IMR-90 (cell line): Measurements from ENCODE around the gene PHACTR2. TPM values are rescaled to one million over a fixed set of nuclear protein-coding genes. Genes with fewer than 3 reads are reported as not detected.

Experiments used
- ATAC-seq: fragments of 200-7000 bp; cut with Tn5 transposase; 2 replicates; pipeline ENCODE4 v1.9.1; 2020; ENCODE audit warnings: low read depth, mild to moderate bottlenecking, moderate library complexity
- BruUV-seq: library from RNA; stranded (reverse); fragments of 400-500 nt; replicated peaks from 2 replicates; lab custom pipeline; 2021; lab: Mats Ljungman, UMichigan
- CTCF ChIA-PET: fragments of 300-600 bp; formaldehyde crosslinking; extraction: SDS; loops from one replicate; lab custom pipeline; 2021; ENCODE audit warnings: antibody characterized with exemption; lab: Yijun Ruan, JAX
- POLR2A ChIA-PET: fragments of 300-600 bp; sonication (Branson Sonifier 250); formaldehyde crosslinking; loops from one replicate; lab custom pipeline; 2022; ENCODE audit warnings: antibody characterized with exemption; ENCODE audit not compliant: unreplicated experiment; lab: Charles Lee
- DNase-seq: peaks from one replicate; pipeline ENCODE4 v3.0.0; 2013
- H2AFZ ChIP-seq: replicated peaks from 2 replicates; pipeline ENCODE3; 2013; ENCODE audit warnings: low read length, mild to moderate bottlenecking; ENCODE audit not compliant: poor library complexity
- H2AK5ac ChIP-seq: 2 replicates; pipeline ENCODE4 v1.6.1; 2013; ENCODE audit warnings: low read depth, low read length, inconsistent platforms
- H2AK9ac ChIP-seq: replicated peaks from 2 replicates; pipeline ENCODE3; 2013; ENCODE audit warnings: mild to moderate bottlenecking, low read depth, low read length, moderate library complexity; ENCODE audit not compliant: poor library complexity
- H2BK120ac ChIP-seq: 2 replicates; pipeline ENCODE4 v1.6.1; 2013; ENCODE audit warnings: low read depth, low read length, inconsistent platforms
- H2BK15ac ChIP-seq: 3 replicates; pipeline ENCODE4 v1.6.1; 2013; ENCODE audit warnings: low read depth, low read length, inconsistent platforms
- H2BK20ac ChIP-seq: 2 replicates; pipeline ENCODE4 v1.6.1; 2013; ENCODE audit warnings: low read depth, mild to moderate bottlenecking, inconsistent platforms, low read length, moderate library complexity
- H2BK5ac ChIP-seq: 2 replicates; pipeline ENCODE4 v1.6.1; 2013; ENCODE audit warnings: mild to moderate bottlenecking, low read depth, low read length, inconsistent platforms; ENCODE audit not compliant: poor library complexity, severe bottlenecking
- H3K14ac ChIP-seq: replicated peaks from 2 replicates; pipeline ENCODE4 v1.6.1; 2013; ENCODE audit warnings: low read depth, low read length, inconsistent platforms
- H3K18ac ChIP-seq: 2 replicates; pipeline ENCODE4 v1.6.1; 2013; ENCODE audit warnings: low read depth, low read length, control low read depth
- H3K23ac ChIP-seq: 2 replicates; pipeline ENCODE4 v1.6.1; 2013; ENCODE audit warnings: low read depth, low read length, inconsistent platforms
- H3K27ac ChIP-seq: 2 replicates; pipeline ENCODE4 v1.5.1; 2013; ENCODE audit warnings: mild to moderate bottlenecking, control low read depth, low read length; ENCODE audit not compliant: insufficient read depth
- H3K27me3 ChIP-seq: 2 replicates; pipeline ENCODE4 v1.6.1; 2013; ENCODE audit warnings: low read length; ENCODE audit not compliant: control insufficient read depth, insufficient read depth
- H3K36me3 ChIP-seq: 2 replicates; pipeline ENCODE4 v1.6.1; 2013; ENCODE audit warnings: low read length, mixed read lengths; ENCODE audit not compliant: control insufficient read depth, insufficient read depth
- H3K4ac ChIP-seq: 2 replicates; pipeline ENCODE4 v1.6.1; 2013; ENCODE audit warnings: low read depth, low read length, inconsistent platforms
- H3K4me1 ChIP-seq: 2 replicates; pipeline ENCODE4 v1.6.1; 2013; ENCODE audit warnings: low read length, mixed read lengths; ENCODE audit not compliant: control insufficient read depth, insufficient read depth
- H3K4me2 ChIP-seq: 2 replicates; pipeline ENCODE4 v1.6.1; 2013; ENCODE audit warnings: low read depth, mild to moderate bottlenecking, control low read depth, low read length, moderate library complexity
- H3K4me3 ChIP-seq: 2 replicates; pipeline ENCODE4 v1.5.1; 2013; ENCODE audit warnings: low read depth, mild to moderate bottlenecking, control low read depth, low read length, moderate library complexity; ENCODE audit not compliant: insufficient read depth
- H3K56ac ChIP-seq: 2 replicates; pipeline ENCODE4 v1.6.1; 2013; ENCODE audit warnings: low read length, inconsistent platforms; ENCODE audit not compliant: insufficient read depth; ENCODE audit errors: extremely low read depth
- H3K79me1 ChIP-seq, 2 experiments: 2 replicates each; pipeline ENCODE4 v1.6.1; 2013; ENCODE audit warnings: low read length in 2 of 2, inconsistent platforms in 1 of 2, low read depth in 1 of 2
- H3K9ac ChIP-seq: 2 replicates; pipeline ENCODE4 v1.6.1; 2013; ENCODE audit warnings: low read depth, low read length, control low read depth
- H3K9me1 ChIP-seq: 2 replicates; pipeline ENCODE4 v1.6.1; 2013; ENCODE audit warnings: low read length, inconsistent platforms; ENCODE audit not compliant: insufficient read depth
- H3K9me3 ChIP-seq: 2 replicates; pipeline ENCODE4 v1.6.1; 2013; ENCODE audit warnings: low read length; ENCODE audit not compliant: control insufficient read depth, insufficient read depth
- H4K20me1 ChIP-seq: 2 replicates; pipeline ENCODE4 v1.6.1; 2013; ENCODE audit warnings: low read length, inconsistent platforms; ENCODE audit not compliant: insufficient read depth
- H4K5ac ChIP-seq: 2 replicates; pipeline ENCODE4 v1.6.1; 2013; ENCODE audit warnings: mild to moderate bottlenecking, low read depth, low read length, control low read depth
- H4K8ac ChIP-seq, 2 experiments: 2 replicates each; pipeline ENCODE4 v1.6.1; 2013; ENCODE audit warnings: low read depth in 2 of 2, low read length in 2 of 2, control low read depth in 1 of 2, inconsistent platforms in 1 of 2
- H4K91ac ChIP-seq: 2 replicates; pipeline ENCODE4 v1.6.1; 2013; ENCODE audit warnings: low read depth, low read length, inconsistent platforms; ENCODE audit not compliant: insufficient read depth
- BHLHE40 ChIP-seq: fragments of 150-350 bp; IDR thresholded peaks from 2 replicates; pipeline ENCODE4 v1.6.1; 2016; ENCODE audit warnings: mild to moderate bottlenecking, low read depth, low read length
- CTCF ChIP-seq: conservative IDR thresholded peaks from 2 replicates; pipeline ENCODE4 v1.5.1; 2012; ENCODE audit warnings: mild to moderate bottlenecking, low read depth, low read length, improper control_type of control experiment
- ELK1 ChIP-seq: fragments of 150-350 bp; IDR thresholded peaks from 2 replicates; pipeline ENCODE4 v1.6.1; 2016; ENCODE audit warnings: low read depth, mild to moderate bottlenecking, low read length, moderate library complexity, borderline replicate concordance
- FOS ChIP-seq: fragments of 150-350 bp; IDR thresholded peaks from 2 replicates; pipeline ENCODE4 v1.6.1; 2016; ENCODE audit warnings: low read depth, low read length
- MAFK ChIP-seq: IDR thresholded peaks from 2 replicates; pipeline ENCODE4 v1.6.1; 2012; ENCODE audit warnings: low read depth, low read length, improper control_type of control experiment
- MXI1 ChIP-seq: IDR thresholded peaks from 2 replicates; pipeline ENCODE4 v1.6.1; 2012; ENCODE audit warnings: low read depth, mild to moderate bottlenecking, low read length, moderate library complexity, borderline replicate concordance
- NFE2L2 ChIP-seq: fragments of 150-350 bp; IDR thresholded peaks from 2 replicates; pipeline ENCODE4 v1.6.1; 2016; ENCODE audit warnings: low read depth, mild to moderate bottlenecking, low read length
- POLR2A ChIP-seq: IDR thresholded peaks from 2 replicates; pipeline ENCODE4 v1.6.1; 2012; ENCODE audit warnings: mild to moderate bottlenecking, low read depth, low read length
- RAD21 ChIP-seq: IDR thresholded peaks from 2 replicates; pipeline ENCODE4 v1.6.1; 2012; ENCODE audit warnings: low read length, improper control_type of control experiment
- RCOR1 ChIP-seq: IDR thresholded peaks from 2 replicates; pipeline ENCODE4 v1.6.1; 2012; ENCODE audit warnings: mild to moderate bottlenecking, low read length, improper control_type of control experiment; ENCODE audit not compliant: insufficient replicate concordance
- RFX5 ChIP-seq: IDR thresholded peaks from 2 replicates; pipeline ENCODE4 v1.8.0; 2012; ENCODE audit warnings: low read depth, mild to moderate bottlenecking, low read length, moderate library complexity
- WGBS, 2 experiments: methylation state at CpG; one replicate each; pipeline versions ENCODE4 v1.1.5 to v1.1.7; 2013; ENCODE audit warnings: missing lambda C conversion rate in 2 of 2; ENCODE audit not compliant: insufficient read length in 1 of 2; ENCODE audit errors: extremely low coverage in 2 of 2; 5-methylcytosine and 5-hydroxymethylcytosine counted together
- dilution Hi-C: fragments of 300-500 bp; cut with HindIII; formaldehyde crosslinking; loops from one replicate; pipeline ENCODE4 v1.14.3; 2018; ENCODE audit warnings: low sequenced_read_pairs; ENCODE audit not compliant: unreplicated experiment
- in situ Hi-C: fragments of 300-500 bp; cut with MboI; formaldehyde crosslinking; loops from 3 replicates; pipeline ENCODE4 v1.14.3; 2019; ENCODE audit warnings: low sequenced_read_pairs, inconsistent platforms, mixed read lengths
- intact Hi-C: fragments of 100-400 bp; cut with micrococcal nuclease; formaldehyde crosslinking; loops from 2 replicates; pipeline ENCODE4 v1.10.0; 2022
- polyA plus RNA-seq, 3 experiments: library from polyadenylated mRNA; depleted of rRNA; stranded (reverse); fragments of >200 nt; gene quantifications; 2 replicates each; pipeline ENCODE4 v1.2.3, GENCODE V29; 2012; ENCODE audit warnings: low replicate concordance in 1 of 3
- total RNA-seq: library from RNA; depleted of rRNA; stranded (reverse); fragments of >200 nt; gene quantifications from 2 replicates; pipeline ENCODE4 v1.2.3, GENCODE V29; 2012

The PHACTR2 gene
- total and polyA plus RNA-seq, 2 of the 4 experiments (the other 2 are of a cell fraction): 14.5 to 74.2 TPM

GRCh38 chr6:143741480-143741879, 63.7 kb downstream of the PHACTR2 start:
- H3K9ac ChIP-seq: no peak overlapping the region
- H2BK5ac ChIP-seq: no peak overlapping the region
- no peak overlapping the region for H3K4ac ChIP-seq
- no peak overlapping the region for H3K4me3 ChIP-seq
- ATAC-seq (no peak), DNase-seq (no peak)
- peaks cover 22% of the 10 kb centered on the region for H3K4me1 ChIP-seq
- no peak overlapping the region for H2AK9ac ChIP-seq
- no peak overlapping the region for H4K5ac ChIP-seq
- H2AFZ ChIP-seq: no peak overlapping the region
- H3K9me1 ChIP-seq: peaks cover 18% of the 10 kb centered on the region
- no peak overlapping the region for H3K14ac ChIP-seq
- H3K9me3 ChIP-seq: no peaks in the 10 kb centered on the region
- H3K18ac ChIP-seq: no peak overlapping the region
- no peak overlapping the region for H2BK20ac ChIP-seq
- H4K8ac ChIP-seq: no peak overlapping the region
- peaks cover 26 to 70% of the 10 kb centered on the region in 2 experiments for H3K79me1 ChIP-seq
- no CpG with 5 or more reads among the region's 3 CpGs for WGBS, 2 experiments
- H2BK15ac ChIP-seq: no peak overlapping the region
- H4K91ac ChIP-seq: no peak overlapping the region
- ChIA-PET POLR2A (no interaction called here), CTCF (interaction anchor here (0.6 kb wide), 1 partner anchor 39 kb away, joined by 4 read pairs; no protein-coding TSS in a partner anchor)
- in situ Hi-C loops: no loop called here
- H3K4me2 ChIP-seq: no peak overlapping the region
- TF ChIP-seq BHLHE40: no peak
- TF ChIP-seq MAFK: no peak
- TF ChIP-seq RCOR1: no peak
- TF ChIP-seq RFX5: no peak
- no peak for TF ChIP-seq NFE2L2
- no peak for TF ChIP-seq FOS
- TF ChIP-seq POLR2A: no peak
- TF ChIP-seq MXI1: no peak
- no peak for TF ChIP-seq ELK1
- TF ChIP-seq RAD21: no peak
- TF ChIP-seq CTCF: no peak
- dilution Hi-C loops: no loop called here
- no TSS peak for BruUV-seq
- no peaks in the 10 kb centered on the region for H4K20me1 ChIP-seq
- no peak overlapping the region for H3K56ac ChIP-seq
- no peak overlapping the region for H2AK5ac ChIP-seq
- intact Hi-C loops: no loop called here
- no peak overlapping the region for H3K27ac ChIP-seq
- no peak overlapping the region for H3K23ac ChIP-seq
- no peaks in the 10 kb centered on the region for H3K27me3 ChIP-seq
- H3K36me3 ChIP-seq: no peaks in the 10 kb centered on the region; the same call in 1 of the 2 replicates
- no peak overlapping the region for H2BK120ac ChIP-seq
